K562 (cell line): ENCODE results near the gene TRPM4. TPM values are rescaled to one million over a fixed set of nuclear protein-coding genes. Genes with fewer than 3 reads are reported as not detected.

ENCODE experiments used
- ATF1 ChIP-seq, 2 experiments: fragments of 450-650 bp in 1 of 2; IDR thresholded peaks; 2 replicates each; pipeline ENCODE4 v1.6.1; 2016; ENCODE audit warnings: missing compliant biosample characterization in 1 of 2, missing genetic modification characterization in 1 of 2
- ESRRA ChIP-seq: fragments of 450-650 bp; IDR thresholded peaks from 2 replicates; pipeline ENCODE4 v1.6.1; 2014; ENCODE audit warnings: low read depth, mild to moderate bottlenecking, moderate library complexity, borderline replicate concordance
- ILF3 ChIP-seq: fragments of 450-650 bp; IDR thresholded peaks from 2 replicates; pipeline ENCODE4 v1.6.1; 2018; ENCODE audit warnings: antibody characterized with exemption, mild to moderate bottlenecking, moderate library complexity, borderline replicate concordance
- MAZ ChIP-seq, 2 experiments: fragments of 450-650 bp in 1 of 2; sonication (generic) in 1 of 2; formaldehyde crosslinking; IDR thresholded peaks in 1 of 2; conservative IDR thresholded peaks in 1 of 2; 2 replicates each; pipeline versions ENCODE4 v1.4.0 to v1.5.0; 2020; ENCODE audit warnings: mild to moderate bottlenecking in 1 of 2, missing genetic modification reagents in 1 of 2
- NEUROD1 ChIP-seq: fragments of 150-350 bp; IDR thresholded peaks from 2 replicates; pipeline ENCODE4 v1.6.1; 2014; ENCODE audit warnings: borderline replicate concordance, low read length, low read depth; ENCODE audit not compliant: partially characterized antibody
- PHF20 ChIP-seq: fragments of 450-650 bp; IDR thresholded peaks from 2 replicates; pipeline ENCODE4 v1.6.1; 2018; ENCODE audit not compliant: partially characterized antibody
- POLR2A ChIP-seq: fragments of 450-650 bp; conservative IDR thresholded peaks from 2 replicates; pipeline ENCODE4 v1.6.1; 2016
- POLR2H ChIP-seq: IDR thresholded peaks from 2 replicates; pipeline ENCODE4 v1.6.1; 2016; ENCODE audit warnings: missing genetic modification characterization, low read depth, mild to moderate bottlenecking, control low read depth, missing compliant biosample characterization, moderate library complexity
- RHOXF2B ChIP-seq: fragments of 250-450 bp; sonication (Bioruptor Pico); conservative IDR thresholded peaks from 2 replicates; pipeline ENCODE4 v1.5.1; 2021
- SMAD1 ChIP-seq: fragments of 150-350 bp; IDR thresholded peaks from 2 replicates; pipeline ENCODE4 v1.6.1; 2014; ENCODE audit warnings: low read length, low read depth; ENCODE audit not compliant: partially characterized antibody
- ZNF764 ChIP-seq: fragments of 250-450 bp; sonication (Bioruptor Pico); IDR thresholded peaks from 2 replicates; pipeline ENCODE4 v1.4.0; 2020; ENCODE audit warnings: low read depth, mild to moderate bottlenecking, moderate library complexity
- ZNF77 ChIP-seq: fragments of 250-450 bp; sonication (Bioruptor Pico); IDR thresholded peaks from 2 replicates; pipeline ENCODE4 v1.5.0; 2020
- polyA plus RNA-seq, 8 experiments: library from polyadenylated mRNA; depleted of rRNA in 4 of 8; stranded (reverse) in 5 of 8; unstranded in 3 of 8; fragments of >200 nt; fragmentation: Nextera tagmentation in 2 of 8; fragmentation: Illumina TruSeq in 1 of 8; extraction: Ambion mirVana in 2 of 8; extraction: Trizol in 1 of 8; gene quantifications; 2 replicates each; pipeline versions ENCODE4 v1.2.1 to v1.2.3, GENCODE V29; 2011 to 2014; ENCODE audit warnings: inconsistent platforms in 1 of 8, missing spikeins in 1 of 8
- total RNA-seq, 7 experiments: library from RNA; depleted of rRNA in 6 of 7; stranded (reverse); fragments of >200 nt in 6 of 7; fragmentation: Illumina TruSeq in 2 of 7; extraction: Trizol in 2 of 7; gene quantifications; 2 replicates each; pipeline versions ENCODE4 v1.2.1 to v1.2.3, GENCODE V29; 2011 to 2021; ENCODE audit warnings: low replicate concordance in 1 of 7
- TF ChIP-seq, protein P1 (sequence below): fragments of 450-650 bp; formaldehyde crosslinking; IDR thresholded peaks from 2 replicates; pipeline ENCODE4 v1.4.0; 2020; ENCODE audit warnings: mild to moderate bottlenecking, moderate library complexity

Gene TRPM4
- total and polyA plus RNA-seq, 9 of the 15 experiments (the other 6 are each of a cell fraction or from before 2014, with no cell fraction given): 6.5 to 45.4 (median 15.2) TPM

DNA sequence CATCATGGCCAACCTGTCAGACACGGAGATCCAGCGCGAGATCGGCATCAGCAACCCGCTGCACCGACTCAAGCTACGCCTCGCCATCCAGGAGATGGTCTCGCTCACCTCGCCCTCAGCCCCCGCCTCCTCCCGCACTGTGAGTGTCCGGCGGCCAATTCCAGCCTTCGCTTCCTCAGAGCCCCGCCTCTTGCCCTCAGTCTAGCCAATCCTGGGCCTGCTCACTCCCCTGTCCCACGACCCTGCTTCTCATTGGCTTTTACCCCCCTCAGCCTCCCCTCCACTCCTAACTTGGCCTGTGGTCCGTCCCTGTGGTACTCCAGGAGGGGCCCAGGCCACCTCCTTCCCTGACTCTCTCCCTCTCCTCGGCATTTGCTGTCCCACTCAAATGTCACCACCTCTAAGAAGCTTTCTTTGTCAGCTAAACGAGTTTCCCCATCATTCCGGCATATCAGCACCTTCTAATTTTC is 14.7 kb upstream of the TRPM4 start (continued):
- TF ChIP-seq ILF3 (no peak), ZNF77 (CRISPR knock-in tag) (no peak), ATF1 (CRISPR knock-in tag; IDR thresholded peaks at IDR 0.05) (no peak), ATF1 (tag; IDR thresholded peaks at IDR 0.05) (peak; percentile 34; the same call in 1 of the 2 replicates), MAZ (CRISPR knock-in tag; conservative IDR thresholded peaks at IDR 0.05 in 1 of 2, IDR thresholded peaks at IDR 0.05 in 1 of 2) (peak; percentile 29 to 72; a peak in 2 of 4 replicates), PHF20 (peak; percentile 66), NEUROD1 (peak; percentile 67), ZNF764 (CRISPR knock-in tag) (no peak), SMAD1 (no peak), ESRRA (peak; percentile 36; the same call in 1 of the 2 replicates), RHOXF2B (CRISPR knock-in tag) (no peak), POLR2A (peak; percentile 52), POLR2H (tag) (no peak)
- TF ChIP-seq, protein P1, sequence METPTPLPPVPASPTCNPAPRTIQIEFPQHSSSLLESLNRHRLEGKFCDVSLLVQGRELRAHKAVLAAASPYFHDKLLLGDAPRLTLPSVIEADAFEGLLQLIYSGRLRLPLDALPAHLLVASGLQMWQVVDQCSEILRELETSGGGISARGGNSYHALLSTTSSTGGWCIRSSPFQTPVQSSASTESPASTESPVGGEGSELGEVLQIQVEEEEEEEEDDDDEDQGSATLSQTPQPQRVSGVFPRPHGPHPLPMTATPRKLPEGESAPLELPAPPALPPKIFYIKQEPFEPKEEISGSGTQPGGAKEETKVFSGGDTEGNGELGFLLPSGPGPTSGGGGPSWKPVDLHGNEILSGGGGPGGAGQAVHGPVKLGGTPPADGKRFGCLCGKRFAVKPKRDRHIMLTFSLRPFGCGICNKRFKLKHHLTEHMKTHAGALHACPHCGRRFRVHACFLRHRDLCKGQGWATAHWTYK (CRISPR knock-in tag): no peak
